Transverse colon (tissue), 4 donors: ENCODE data around the gene USP53. TPM values are rescaled to one million over a fixed set of nuclear protein-coding genes. Genes with fewer than 3 reads are reported as not detected.

Experiments
- DNase-seq: peaks from one replicate; pipeline ENCODE4 v3.0.0-alpha.2; 2019
- H3K27ac ChIP-seq, 4 donors: fragments of 200-600 bp; sonication (generic); 2 replicates each; pipeline ENCODE4 v1.5.1; 2016 to 2018; ENCODE audit warnings: inconsistent platforms in 4 of 4
- H3K27me3 ChIP-seq: fragments of 200-600 bp; sonication (generic); 2 replicates; pipeline ENCODE4 v1.5.1; 2017; ENCODE audit warnings: inconsistent platforms
- H3K36me3 ChIP-seq, 4 donors: fragments of 200-600 bp; sonication (generic); 2 replicates each; pipeline ENCODE4 v1.5.1; 2017 to 2019; ENCODE audit warnings: inconsistent platforms in 4 of 4
- H3K4me1 ChIP-seq, 4 donors: fragments of 200-600 bp; sonication (generic); 2 replicates each; pipeline ENCODE4 v1.5.1; 2017 to 2020; ENCODE audit warnings: inconsistent platforms in 4 of 4
- H3K4me3 ChIP-seq, 4 donors: fragments of 200-600 bp; sonication (generic); 1 replicate in 1 of 4; 2 replicates in 3 of 4; pipeline versions ENCODE4 v1.5.1 to v1.6.1; 2017 to 2019; ENCODE audit warnings: inconsistent platforms in 4 of 4
- H3K9me3 ChIP-seq, 2 donors: fragments of 200-600 bp; sonication (generic); 2 replicates each; pipeline ENCODE4 v1.5.1; 2017 to 2019; ENCODE audit warnings: inconsistent platforms in 2 of 2
- CTCF ChIP-seq, 5 experiments: fragments of 200-600 bp in 3 of 5; fragments of 450-650 bp in 2 of 5; sonication (generic) in 3 of 5; IDR thresholded peaks; 1 replicate in 2 of 5; 2 replicates in 3 of 5; pipeline ENCODE4 v1.5.1; 2016 to 2017; ENCODE audit warnings: antibody characterized with exemption in 5 of 5, inconsistent platforms in 3 of 5, mild to moderate bottlenecking in 2 of 5, moderate library complexity in 1 of 5
- EP300 ChIP-seq: sonication (generic); formaldehyde crosslinking; IDR thresholded peaks from one replicate; pipeline ENCODE4 v1.6.1; 2017; ENCODE audit warnings: antibody characterized with exemption, low read depth
- POLR2A ChIP-seq: fragments of 450-650 bp; IDR thresholded peaks from one replicate; pipeline ENCODE4 v1.6.1; 2016; ENCODE audit warnings: antibody characterized with exemption, mild to moderate bottlenecking, moderate library complexity
- POLR2AphosphoS5 ChIP-seq, 3 donors: sonication (generic); formaldehyde crosslinking; IDR thresholded peaks; one replicate each; pipeline ENCODE4 v1.6.1; 2016; ENCODE audit warnings: antibody characterized with exemption in 3 of 3
- WGBS, 2 donors: methylation state at CpG; one replicate each; pipeline ENCODE4 v1.1.5; 2018; ENCODE audit warnings: low coverage in 1 of 2; 5-methylcytosine and 5-hydroxymethylcytosine counted together
- in situ Hi-C, 4 donors: fragments of 200-750 bp; cut with MboI; loops; one replicate each; pipeline versions ENCODE4 v1.15.0 to v1.15.1; 2017; ENCODE audit warnings: low sequenced_read_pairs in 3 of 4, low pct_ligation_motif_present in 1 of 4, low pct_unique_long_range_greater_than_20kb in 1 of 4
- intact Hi-C: fragments of 100-400 bp; cut with DNase I; formaldehyde crosslinking; loops from one replicate; pipeline ENCODE4 v1.15.1; 2023; ENCODE audit warnings: low total_unique reads
- total RNA-seq, 4 donors: library from RNA; depleted of rRNA; stranded (reverse); fragments of >200 nt; gene quantifications; one replicate each; pipeline ENCODE4 v1.1.0, GENCODE V29; 2016

The USP53 gene
- total RNA-seq, 4 donors from 2014 or later = 71.4 to 165 (median 98.5) TPM

GRCh38 chr4:119242417-119242816 lies 29.9 kb downstream of the USP53 start:
- no peak for DNase-seq
- peaks cover 0 to 27% (median 0%) of the 10 kb centered on the region in 4 donors for H3K4me1 ChIP-seq
- in situ Hi-C loops (loop anchor here in 2 of 4 donors (25.0 kb wide), 1 partner anchor 205 kb away; no protein-coding TSS in a partner anchor), intact Hi-C loops (no loop called here)
- H3K9me3 ChIP-seq = no peaks in the 10 kb centered on the region
- no peak overlapping the region for H3K27ac ChIP-seq
- WGBS, 2 donors = 85 to 100% methylated on average over 1 of the region's 1 CpG
- H3K27me3 ChIP-seq = no peaks in the 10 kb centered on the region
- H3K4me3 ChIP-seq = no peak overlapping the region
- H3K36me3 ChIP-seq = peaks cover 0 to 32% (median 10%) of the 10 kb centered on the region in 4 donors
- no peak for TF ChIP-seq POLR2AphosphoS5 (IDR thresholded peaks at IDR 0.05)
- no peak for TF ChIP-seq CTCF (IDR thresholded peaks at IDR 0.05)
- TF ChIP-seq EP300 = no peak

- no peak for TF ChIP-seq EP300
- Histone ChIP-seq H3K27me3 (no peaks in the 10 kb centered on the region), H3K4me3 (no peak overlapping the region), H3K27ac (no peak overlapping the region), H3K36me3 (peaks cover 0 to 37% (median 15%) of the 10 kb centered on the region in 4 donors), H3K9me3 (no peaks in the 10 kb centered on the region), H3K4me1 (peaks cover 0 to 19% (median 0%) of the 10 kb centered on the region in 4 donors)
- 68 to 78% methylated on average over 1 of the region's 1 CpG for WGBS, 2 donors
- no peak for DNase-seq
- in situ Hi-C loops = loop anchor here in 2 of 4 donors (25.0 kb wide), 1 partner anchor 207 kb away; no protein-coding TSS in a partner anchor
- intact Hi-C loops = no loop called here
Measured at GRCh38 chr4:119243868-119244267, 31.4 kb downstream of the USP53 start.

GRCh38 chr4:119244344-119244743 lies 31.8 kb downstream of the USP53 start:
- in situ Hi-C loops (loop anchor here in 2 of 4 donors (25.0 kb wide), 1 partner anchor 207 kb away; no protein-coding TSS in a partner anchor), intact Hi-C loops (no loop called here)
- H3K27me3 ChIP-seq = no peaks in the 10 kb centered on the region
- H3K4me1 ChIP-seq = peaks cover 0 to 14% (median 0%) of the 10 kb centered on the region in 4 donors
- no peak for DNase-seq
- WGBS, 2 donors = 85 to 87% methylated on average over 3 of the region's 3 CpGs
- H3K9me3 ChIP-seq = no peaks in the 10 kb centered on the region
- peak overlapping the region in 1 of 4 donors; percentile 11 for H3K27ac ChIP-seq
- no peak overlapping the region for H3K4me3 ChIP-seq
- H3K36me3 ChIP-seq = peaks cover 0 to 38% (median 19%) of the 10 kb centered on the region in 4 donors
- no peak for TF ChIP-seq POLR2A
- peak in 1 of 3 donors; percentile 6 for TF ChIP-seq POLR2AphosphoS5 (IDR thresholded peaks at IDR 0.05)
- no peak for TF ChIP-seq EP300
- TF ChIP-seq CTCF (IDR thresholded peaks at IDR 0.05) = no peak

GRCh38 chr4:119244832-119245231 lies 32.3 kb downstream of the USP53 start:
- Histone ChIP-seq H3K27me3 (no peaks in the 10 kb centered on the region), H3K4me1 (peaks cover 0 to 12% (median 0%) of the 10 kb centered on the region in 4 donors), H3K4me3 (no peak overlapping the region), H3K9me3 (no peaks in the 10 kb centered on the region), H3K27ac (peak overlapping the region in 1 of 4 donors; percentile 11), H3K36me3 (peaks cover 0 to 36% (median 18%) of the 10 kb centered on the region in 4 donors)
- intact Hi-C loops (no loop called here), in situ Hi-C loops (loop anchor here in 2 of 4 donors (25.0 kb wide), 1 partner anchor 208 kb away; no protein-coding TSS in a partner anchor)
- DNase-seq = no peak
- TF ChIP-seq EP300 (no peak), CTCF (IDR thresholded peaks at IDR 0.05) (no peak), POLR2A (no peak), POLR2AphosphoS5 (IDR thresholded peaks at IDR 0.05) (no peak)
